Kidney (tissue), 14 donors: ENCODE measurements around the gene PPP1R9B. TPM values are rescaled to one million over a fixed set of nuclear protein-coding genes. Genes with fewer than 3 reads are reported as not detected.

Source experiments
- DNase-seq, 5 donors: peaks; one replicate each; pipeline ENCODE4 v3.0.0-alpha.2; 2013 to 2020
- FAIRE-seq: peaks from 2 replicates; lab custom pipeline; 2012; peaks lifted over from hg19 to GRCh38; lab: Jason Lieb, UNC
- H3K27ac ChIP-seq, 2 donors: one replicate each; pipeline ENCODE4 v1.7.0; 2013; ENCODE audit warnings: low read depth in 2 of 2, low read length in 2 of 2, inconsistent platforms in 1 of 2
- H3K27me3 ChIP-seq: one replicate; pipeline ENCODE4 v1.7.1; 2013; ENCODE audit warnings: low read length, inconsistent platforms; ENCODE audit not compliant: control insufficient read depth, insufficient read depth
- H3K36me3 ChIP-seq, 3 donors: one replicate each; pipeline versions ENCODE4 v1.7.0 to v1.7.1; 2013; ENCODE audit warnings: low read length in 3 of 3, control low read depth in 1 of 3, inconsistent platforms in 1 of 3; ENCODE audit not compliant: insufficient read depth in 3 of 3, control insufficient read depth in 2 of 3
- H3K4me1 ChIP-seq, 3 donors: one replicate each; pipeline versions ENCODE4 v1.7.0 to v1.7.1; 2013; ENCODE audit warnings: low read length in 3 of 3, inconsistent platforms in 1 of 3, low read depth in 1 of 3; ENCODE audit not compliant: control insufficient read depth in 2 of 3, insufficient read depth in 2 of 3
- H3K4me3 ChIP-seq, 3 donors: one replicate each; pipeline versions ENCODE4 v1.7.0 to v1.8.1; 2013; ENCODE audit warnings: low read length in 3 of 3, control low read depth in 1 of 3, inconsistent platforms in 1 of 3
- H3K9ac ChIP-seq, 3 donors: one replicate each; pipeline versions ENCODE4 v1.7.0 to v1.7.1; 2013; ENCODE audit warnings: low read length in 3 of 3, control low read depth in 1 of 3, inconsistent platforms in 1 of 3
- H3K9me3 ChIP-seq, 3 donors: one replicate each; pipeline versions ENCODE4 v1.7.0 to v1.7.1; 2013; ENCODE audit warnings: low read length in 3 of 3, control low read depth in 1 of 3, inconsistent platforms in 1 of 3; ENCODE audit not compliant: control insufficient read depth in 2 of 3, insufficient read depth in 1 of 3
- CTCF ChIP-seq: IDR thresholded peaks from 3 replicates; pipeline ENCODE4 v1.5.1; 2012; ENCODE audit warnings: mild to moderate bottlenecking, moderate library complexity, borderline replicate concordance; ENCODE audit not compliant: insufficient read depth; ENCODE audit errors: extremely low read depth
- intact Hi-C: fragments of 100-400 bp; cut with DNase I; formaldehyde crosslinking; loops from one replicate; pipeline ENCODE4 v1.11.1; 2022
- polyA plus RNA-seq: library from polyadenylated mRNA; stranded (reverse); fragments of 350-450 nt; fragmentation: Illumina TruSeq; extraction: RNeasy Lipid Tissue Mini Kit (QIAGEN cat#74804); gene quantifications from one replicate; pipeline ENCODE4 v1.2.3, GENCODE V29; 2014; ENCODE audit warnings: low read depth, low replicate concordance; ENCODE audit not compliant: insufficient read depth
- total RNA-seq: library from RNA; stranded (reverse); fragmentation: NEBNext Ultra II Directional; extraction: Animal tissue kit (Norgen Biotek cat#: 25700); gene quantifications from one replicate; pipeline ENCODE4 v1.2.1, GENCODE V29; 2021
- donor health status: control.
- donor health status: control.
- donor health status: control.
- donor health status: control.
- donor health status: control.
- donor health status: DM: yes; HTN: yes; CAD: no.
- donor health status: Normal renal cell carcinoma (clear cell type).

PPP1R9B gene
- total and polyA plus RNA-seq, 2 donors from 2014 or later: 17.1 to 64.4 TPM

GRCh38 chr17:50127697-50128361, 22.6 kb downstream of the PPP1R9B start:
- intact Hi-C loops: no loop called here
- no peak overlapping the region for H3K9ac ChIP-seq
- H3K4me3 ChIP-seq: no peak overlapping the region
- no peak for TF ChIP-seq CTCF
- H3K4me1 ChIP-seq: peaks cover 3 to 23% (median 6%) of the 10 kb centered on the region in 3 donors
- H3K27me3 ChIP-seq: no peaks in the 10 kb centered on the region
- no peaks in the 10 kb centered on the region for H3K9me3 ChIP-seq
- DNase-seq: no peak
- H3K27ac ChIP-seq: no peak overlapping the region
- FAIRE-seq: no peak
- no peaks in the 10 kb centered on the region for H3K36me3 ChIP-seq

GRCh38 chr17:50125420-50125997, 25.0 kb downstream of the PPP1R9B start:
- Histone ChIP-seq H3K9me3 (no peaks in the 10 kb centered on the region), H3K4me1 (peaks cover 0 to 23% (median 3%) of the 10 kb centered on the region in 3 donors), H3K36me3 (no peaks in the 10 kb centered on the region), H3K27ac (no peak overlapping the region), H3K9ac (no peak overlapping the region), H3K27me3 (no peaks in the 10 kb centered on the region), H3K4me3 (no peak overlapping the region)
- intact Hi-C loops: no loop called here
- TF ChIP-seq CTCF: no peak
- FAIRE-seq (no peak), DNase-seq (no peak)

- TF ChIP-seq CTCF: no peak
- no peaks in the 10 kb centered on the region for H3K9me3 ChIP-seq
- H3K27me3 ChIP-seq: no peaks in the 10 kb centered on the region
- H3K36me3 ChIP-seq: no peaks in the 10 kb centered on the region
- peak in 3 of 5 donors; percentile 46 to 62 (median 55) for DNase-seq
- intact Hi-C loops: no loop called here
- peaks cover 0 to 21% (median 3%) of the 10 kb centered on the region in 3 donors for H3K4me1 ChIP-seq
- H3K27ac ChIP-seq: peak overlapping the region; percentile 36 to 68
- H3K9ac ChIP-seq: peak overlapping the region in 2 of 3 donors; percentile 3 to 17
- no peak for FAIRE-seq
- no peak overlapping the region for H3K4me3 ChIP-seq
Measured at GRCh38 chr17:50123649-50124349, 26.7 kb downstream of the PPP1R9B start.
